Cardiac muscle cell (in vitro differentiated cells and primary cell): Measurements from ENCODE around the gene TRIM13. TPM values are rescaled to one million over a fixed set of nuclear protein-coding genes. Genes with fewer than 3 reads are reported as not detected.
"Not testable (repeated sequence)": the region's sequence is repeated elsewhere in the genome, so short reads cannot be mapped to it uniquely, and the experiment has no call there.

Source experiments
- DNase-seq, 2 donors: peaks; one replicate each; pipeline versions ENCODE4 v3.0.0 to v3.0.0-alpha.2; 2010 to 2017; ENCODE audit warnings: low read depth in 1 of 2, low spot score in 1 of 2
- H3K27ac ChIP-seq: fragments of 200-600 bp; sonication (generic); 2 replicates; pipeline ENCODE4 v1.5.1; 2016
- H3K27me3 ChIP-seq: fragments of 200-600 bp; sonication (generic); 2 replicates; pipeline ENCODE4 v1.6.0; 2016; ENCODE audit warnings: control low read depth
- H3K36me3 ChIP-seq: fragments of 200-600 bp; sonication (generic); 2 replicates; pipeline ENCODE4 v1.5.1; 2016; ENCODE audit warnings: control low read depth
- H3K4me1 ChIP-seq: fragments of 200-600 bp; sonication (generic); 2 replicates; pipeline ENCODE4 v1.8.1; 2017; ENCODE audit warnings: low read depth, mild to moderate bottlenecking, mixed run types
- H3K4me3 ChIP-seq: fragments of 200-600 bp; sonication (generic); 2 replicates; pipeline ENCODE4 v1.5.1; 2016; ENCODE audit warnings: mild to moderate bottlenecking
- H3K9me3 ChIP-seq: fragments of 200-600 bp; sonication (generic); 2 replicates; pipeline ENCODE4 v1.5.1; 2017; ENCODE audit warnings: low read depth, mild to moderate bottlenecking, control low read depth
- CTCF ChIP-seq: IDR thresholded peaks from 2 replicates; pipeline ENCODE4 v1.5.1; 2012; ENCODE audit warnings: low read depth, mild to moderate bottlenecking, low read length
- polyA plus RNA-seq: library from polyadenylated mRNA; unstranded; fragments of >200 nt; fragmentation: Nextera tagmentation; extraction: Ambion mirVana; gene quantifications from 2 replicates; pipeline ENCODE4 v1.2.1, GENCODE V29; 2016
- total RNA-seq: library from RNA; depleted of rRNA; stranded (reverse); fragments of >200 nt; gene quantifications from 2 replicates; pipeline ENCODE4 v1.2.3, GENCODE V29; 2016

The TRIM13 gene
- total and polyA plus RNA-seq, 2 experiments from 2014 or later, result 13.7 to 19.1 TPM

- Histone ChIP-seq H3K36me3 (no peaks in the 10 kb centered on the region), H3K4me3 (no peak overlapping the region), H3K27me3 (no peaks in the 10 kb centered on the region), H3K4me1 (no peaks in the 10 kb centered on the region), H3K9me3 (no peaks in the 10 kb centered on the region), H3K27ac (no peak overlapping the region)
- no peak for TF ChIP-seq CTCF
- no peak for DNase-seq
Measured at GRCh38 chr13:50052478-50052877, 55.6 kb downstream of the TRIM13 start.

GRCh38 chr13:50053844-50054243 lies 57.0 kb downstream of the TRIM13 start:
- H3K27me3 ChIP-seq, result no peaks in the 10 kb centered on the region
- no peaks in the 10 kb centered on the region for H3K4me1 ChIP-seq
- H3K9me3 ChIP-seq, result no peaks in the 10 kb centered on the region
- no peak overlapping the region for H3K4me3 ChIP-seq
- no peak for TF ChIP-seq CTCF
- H3K36me3 ChIP-seq, result no peaks in the 10 kb centered on the region
- DNase-seq, result no peak
- H3K27ac ChIP-seq, result no peak overlapping the region

GRCh38 chr13:50055454-50055853 lies 58.6 kb downstream of the TRIM13 start:
- no peaks in the 10 kb centered on the region for H3K27me3 ChIP-seq
- no peak overlapping the region for H3K27ac ChIP-seq
- H3K4me1 ChIP-seq, result no peaks in the 10 kb centered on the region
- H3K4me3 ChIP-seq, result no peak overlapping the region
- H3K9me3 ChIP-seq, result no peaks in the 10 kb centered on the region
- TF ChIP-seq CTCF, result no peak
- no peaks in the 10 kb centered on the region for H3K36me3 ChIP-seq
- DNase-seq, result no peak

GRCh38 chr13:50060718-50061117 lies 63.9 kb downstream of the TRIM13 start:
- Histone ChIP-seq H3K9me3 (no peaks in the 10 kb centered on the region), H3K4me3 (no peak overlapping the region), H3K27ac (no peak overlapping the region), H3K4me1 (no peaks in the 10 kb centered on the region), H3K36me3 (no peaks in the 10 kb centered on the region), H3K27me3 (no peaks in the 10 kb centered on the region)
- TF ChIP-seq CTCF, result no peak
- no peak for DNase-seq

GRCh38 chr13:50062336-50062735 lies 65.5 kb downstream of the TRIM13 start:
- H3K4me3 ChIP-seq, H3K27me3 ChIP-seq, DNase-seq, H3K27ac ChIP-seq, H3K9me3 ChIP-seq, H3K4me1 ChIP-seq, H3K36me3 ChIP-seq: not testable (repeated sequence)

- Histone ChIP-seq H3K27ac (no peak overlapping the region), H3K27me3 (no peaks in the 10 kb centered on the region), H3K4me3 (no peak overlapping the region), H3K9me3 (no peaks in the 10 kb centered on the region), H3K36me3 (no peaks in the 10 kb centered on the region), H3K4me1 (no peaks in the 10 kb centered on the region)
- TF ChIP-seq CTCF, result no peak
- no peak for DNase-seq
Measured at GRCh38 chr13:50065712-50066111, 68.9 kb downstream of the TRIM13 start.

Other genes with a start within 250 kb of the TRIM13 start
- gene KPNA3, start 204.4 kb upstream of the TRIM13 start, total RNA-seq, result 23.8 and 24.1 TPM in 2 replicates
- 32.6 and 37.9 TPM in 2 replicates for gene KPNA3, start 204.4 kb upstream of the TRIM13 start, polyA plus RNA-seq
- gene SPRYD7, start 60.7 kb upstream of the TRIM13 start, total RNA-seq, result 5.9 and 6.1 TPM in 2 replicates
- 12.9 and 18.4 TPM in 2 replicates for gene SPRYD7, start 60.7 kb upstream of the TRIM13 start, polyA plus RNA-seq
- 0.69 and 1.9 TPM in 2 replicates for gene KCNRG, start 18.4 kb downstream of the TRIM13 start, total RNA-seq
- gene KCNRG, start 18.4 kb downstream of the TRIM13 start, polyA plus RNA-seq, result 0.31 TPM in 1 of 2 replicates, not detected in the other